ENCODE results near the gene FAM153A.
"Not testable (repeated sequence)": the region's sequence is repeated elsewhere in the genome, so short reads cannot be mapped to it uniquely, and the experiment has no call there.

The FAM153A gene

GRCh38 chr5:177723831-177724485 is 58.7 kb downstream of the FAM153A start:
- DNase-seq = not testable (repeated sequence)

- DNase-seq = not testable (repeated sequence)
Observed at GRCh38 chr5:177722829-177723228, 59.9 kb downstream of the FAM153A start.

GRCh38 chr5:177719989-177720388 is 62.7 kb downstream of the FAM153A start:
- not testable (repeated sequence) for DNase-seq

GRCh38 chr5:177715423-177715822 is 67.3 kb downstream of the FAM153A start:
- not testable (repeated sequence) for DNase-seq

- not testable (repeated sequence) for DNase-seq
Observed at GRCh38 chr5:177696100-177696499, 86.6 kb downstream of the FAM153A start.

GRCh38 chr5:177695356-177695930 is 87.3 kb downstream of the FAM153A start:
- DNase-seq = not testable (repeated sequence)

GRCh38 chr5:177694518-177694835 is 88.2 kb downstream of the FAM153A start:
- not testable (repeated sequence) for DNase-seq

GRCh38 chr5:177693671-177694517 is 88.8 kb downstream of the FAM153A start:
- DNase-seq = not testable (repeated sequence)

- not testable (repeated sequence) for DNase-seq
Observed at GRCh38 chr5:177692969-177693368, 89.7 kb downstream of the FAM153A start.

- DNase-seq = not testable (repeated sequence)
Observed at GRCh38 chr5:177692507-177692906, 90.2 kb downstream of the FAM153A start.

GRCh38 chr5:177689011-177689610 is 93.6 kb downstream of the FAM153A start:
- not testable (repeated sequence) for DNase-seq

GRCh38 chr5:177688091-177688490 is 94.6 kb downstream of the FAM153A start:
- DNase-seq = not testable (repeated sequence)

GRCh38 chr5:177681920-177682319 is 100.8 kb downstream of the FAM153A start:
- not testable (repeated sequence) for DNase-seq
